Naive B cell (primary cell): ENCODE results near the gene ENTPD8. TPM values are rescaled to one million over a fixed set of nuclear protein-coding genes. Genes with fewer than 3 reads are reported as not detected.
A peak's percentile ranks its signal among the peaks of the same experiment; 100 is the strongest.

Experiments
- ATAC-seq, 2 donors: fragments of 150-1000 bp; cut with Tn5 transposase; 2 replicates each; pipeline ENCODE4 v1.10.0; 2021; ENCODE audit warnings: low read depth in 2 of 2, mild to moderate bottlenecking in 2 of 2, moderate library complexity in 2 of 2
- DNase-seq: peaks from one replicate; pipeline ENCODE4 v3.0.0; 2022
- H3K27ac Mint-ChIP-seq, 6 donors: one replicate each; pipeline ENCODE4 v1.8.0; 2020 to 2022; ENCODE audit warnings: mild to moderate bottlenecking in 6 of 6, mixed read lengths in 6 of 6, moderate library complexity in 5 of 6, inconsistent platforms in 2 of 6
- H3K27me3 Mint-ChIP-seq, 3 donors: one replicate each; pipeline ENCODE4 v1.8.0; 2021 to 2022; ENCODE audit warnings: mixed read lengths in 3 of 3, mild to moderate bottlenecking in 1 of 3
- H3K36me3 Mint-ChIP-seq, 2 donors: one replicate each; pipeline ENCODE4 v1.8.0; 2020 to 2022; ENCODE audit warnings: mixed read lengths in 2 of 2, inconsistent platforms in 1 of 2, mild to moderate bottlenecking in 1 of 2
- H3K4me1 Mint-ChIP-seq, 3 donors: one replicate each; pipeline ENCODE4 v1.8.0; 2020 to 2022; ENCODE audit warnings: mixed read lengths in 3 of 3, inconsistent platforms in 1 of 3, mild to moderate bottlenecking in 1 of 3, moderate library complexity in 1 of 3
- H3K4me3 Mint-ChIP-seq, 8 donors: one replicate each; pipeline ENCODE4 v1.8.0; 2020 to 2022; ENCODE audit warnings: mild to moderate bottlenecking in 8 of 8, mixed read lengths in 8 of 8, moderate library complexity in 8 of 8, inconsistent platforms in 2 of 8
- H3K9me3 Mint-ChIP-seq, 7 donors: one replicate each; pipeline ENCODE4 v1.8.0; 2020 to 2022; ENCODE audit warnings: mixed read lengths in 7 of 7, mild to moderate bottlenecking in 5 of 7, inconsistent platforms in 2 of 7, moderate library complexity in 1 of 7
- polyA plus RNA-seq, 6 donors: library from polyadenylated mRNA; unstranded; fragments of 300-500 nt; fragmentation: Illumina TruSeq; gene quantifications; one replicate each; pipeline ENCODE4 v1.2.3, GENCODE V29; 2021; ENCODE audit warnings: low read depth in 6 of 6

The ENTPD8 gene
- polyA plus RNA-seq, 6 donors from 2014 or later = not detected

DNA sequence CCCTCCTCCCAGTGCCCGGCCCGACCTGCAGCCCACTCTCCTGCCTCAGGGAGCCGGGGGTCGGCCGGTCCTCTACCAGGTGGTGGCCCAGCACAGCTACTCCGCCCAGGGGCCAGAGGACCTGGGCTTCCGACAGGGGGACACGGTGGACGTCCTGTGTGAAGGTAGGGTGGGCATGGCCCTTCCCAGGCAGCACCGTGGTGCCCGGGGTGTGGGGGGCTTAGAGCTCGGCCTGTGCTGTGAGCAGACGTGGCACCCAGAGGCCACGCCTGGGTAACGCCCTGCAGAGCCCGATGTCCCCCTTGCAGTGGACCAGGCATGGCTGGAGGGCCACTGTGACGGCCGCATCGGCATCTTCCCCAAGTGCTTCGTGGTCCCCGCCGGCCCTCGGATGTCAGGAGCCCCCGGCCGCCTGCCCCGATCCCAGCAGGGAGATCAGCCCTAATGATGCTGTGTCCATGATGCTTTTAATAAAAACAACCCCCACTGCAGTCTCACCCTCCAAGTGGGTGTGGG lies 7.2 kb downstream of the ENTPD8 start:
- H3K9me3 Mint-ChIP-seq = no peaks in the 10 kb centered on the region
- no peaks in the 10 kb centered on the region for H3K36me3 Mint-ChIP-seq
- no peak for ATAC-seq
- no peak overlapping the region for H3K4me3 Mint-ChIP-seq
- no peak overlapping the region for H3K27ac Mint-ChIP-seq
- H3K27me3 Mint-ChIP-seq = peaks cover 0 to 4% (median 0%) of the 10 kb centered on the region in 3 donors
- H3K4me1 Mint-ChIP-seq = peaks cover 0 to 7% (median 0%) of the 10 kb centered on the region in 3 donors
- no peak for DNase-seq

DNA sequence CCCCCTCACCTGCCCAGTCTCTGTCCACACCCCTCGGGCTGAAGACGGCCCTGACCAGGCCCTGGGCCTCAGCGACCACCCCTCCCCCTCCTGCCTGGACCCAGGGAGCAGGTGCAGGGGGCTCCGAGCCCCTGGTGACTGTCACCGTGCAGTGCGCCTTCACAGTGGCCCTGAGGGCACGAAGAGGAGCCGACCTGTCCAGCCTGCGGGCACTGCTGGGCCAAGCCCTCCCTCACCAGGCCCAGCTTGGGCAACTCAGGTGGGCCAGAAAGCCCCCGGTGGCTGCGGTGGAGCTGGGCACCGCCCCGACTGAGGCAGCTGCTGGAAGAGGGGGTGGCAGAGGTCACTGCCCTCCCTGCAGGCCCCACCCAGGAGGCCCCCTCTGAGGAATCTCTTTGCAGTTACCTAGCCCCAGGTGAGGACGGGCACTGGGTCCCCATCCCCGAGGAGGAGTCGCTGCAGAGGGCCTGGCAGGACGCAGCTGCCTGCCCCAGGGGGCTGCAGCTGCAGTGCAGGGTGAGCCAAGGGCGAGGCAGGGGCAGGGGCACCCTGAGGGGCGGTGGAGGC lies 7.7 kb downstream of the ENTPD8 start:
- DNase-seq (no peak), ATAC-seq (no peak)
- H3K9me3 Mint-ChIP-seq = no peaks in the 10 kb centered on the region
- H3K4me3 Mint-ChIP-seq = no peak overlapping the region
- no peak overlapping the region for H3K27ac Mint-ChIP-seq
- H3K36me3 Mint-ChIP-seq = no peaks in the 10 kb centered on the region
- peaks cover 0 to 4% (median 0%) of the 10 kb centered on the region in 3 donors for H3K27me3 Mint-ChIP-seq
- H3K4me1 Mint-ChIP-seq = peaks cover 2 to 11% (median 3%) of the 10 kb centered on the region in 3 donors

DNA sequence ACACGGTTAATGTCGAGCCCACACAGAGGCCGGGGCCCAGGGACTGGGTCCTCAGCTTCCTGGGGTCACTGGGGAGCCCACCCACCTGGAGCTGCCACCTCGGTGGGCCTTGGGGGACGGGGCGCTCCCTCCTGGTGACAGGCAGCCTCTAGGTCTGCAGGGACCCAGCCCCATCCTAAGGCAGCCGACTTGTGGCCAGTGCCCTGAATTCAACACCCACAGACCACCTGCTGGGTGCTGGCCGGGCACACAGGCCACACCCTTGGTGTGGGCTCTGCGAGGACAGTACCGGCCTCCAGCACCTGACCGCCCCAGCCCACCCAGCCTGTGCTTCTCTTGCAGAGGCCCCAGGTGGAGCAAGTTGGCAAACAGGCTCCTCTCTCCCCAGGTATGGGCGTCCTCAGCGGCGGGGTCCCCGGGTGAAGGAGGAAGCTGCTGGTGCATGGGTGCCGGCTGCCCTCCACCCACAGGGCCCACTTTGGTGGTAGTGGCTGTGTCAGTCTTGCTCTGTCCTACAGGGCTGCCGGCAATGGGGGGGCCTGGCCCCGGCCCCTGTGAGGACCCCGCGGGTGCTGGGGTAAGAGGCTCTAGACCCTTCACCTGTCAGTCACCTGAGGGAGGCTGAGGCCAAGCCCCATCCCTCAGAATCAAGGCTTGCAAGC lies 8.3 kb downstream of the ENTPD8 start:
- no peak overlapping the region for H3K4me3 Mint-ChIP-seq
- peaks cover 2 to 11% (median 3%) of the 10 kb centered on the region in 3 donors for H3K4me1 Mint-ChIP-seq
- no peaks in the 10 kb centered on the region for H3K36me3 Mint-ChIP-seq
- ATAC-seq (no peak), DNase-seq (no peak)
- peak overlapping the region in 1 of 6 donors; percentile 47 for H3K27ac Mint-ChIP-seq
- H3K9me3 Mint-ChIP-seq = no peaks in the 10 kb centered on the region
- H3K27me3 Mint-ChIP-seq = peaks cover 0 to 4% (median 0%) of the 10 kb centered on the region in 3 donors

DNA sequence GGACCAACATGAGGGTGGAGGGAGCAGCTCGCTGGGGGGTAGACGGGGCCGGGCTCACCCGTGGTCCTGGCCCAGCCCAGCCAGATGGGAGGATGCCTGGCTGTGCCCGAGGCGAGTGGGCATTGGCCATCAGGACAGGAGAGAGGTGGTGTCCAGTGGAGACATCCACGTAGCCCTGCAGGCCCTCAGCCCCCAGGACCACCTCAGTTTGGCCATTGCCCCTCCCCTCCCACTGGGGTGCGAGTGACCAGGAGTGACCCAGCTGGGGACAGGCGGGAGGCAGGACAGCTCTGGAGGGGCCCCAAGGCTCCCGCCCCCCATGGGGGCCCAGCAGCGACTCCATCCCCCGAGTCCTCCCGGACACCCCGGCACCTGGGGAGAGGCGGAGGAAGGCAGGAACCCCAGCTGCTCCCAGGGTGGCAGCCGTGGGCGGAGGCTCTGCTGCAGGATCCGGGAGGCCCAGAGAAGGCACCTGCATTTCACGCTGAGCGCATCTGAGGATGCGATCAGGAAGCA lies 9.7 kb downstream of the ENTPD8 start:
- Mint-ChIP-seq H3K4me1 (peaks cover 2 to 11% (median 3%) of the 10 kb centered on the region in 3 donors), H3K27ac (no peak overlapping the region), H3K36me3 (no peaks in the 10 kb centered on the region), H3K9me3 (no peaks in the 10 kb centered on the region), H3K4me3 (no peak overlapping the region), H3K27me3 (peaks cover 0 to 4% (median 0%) of the 10 kb centered on the region in 3 donors)
- ATAC-seq (no peak), DNase-seq (no peak)

DNA sequence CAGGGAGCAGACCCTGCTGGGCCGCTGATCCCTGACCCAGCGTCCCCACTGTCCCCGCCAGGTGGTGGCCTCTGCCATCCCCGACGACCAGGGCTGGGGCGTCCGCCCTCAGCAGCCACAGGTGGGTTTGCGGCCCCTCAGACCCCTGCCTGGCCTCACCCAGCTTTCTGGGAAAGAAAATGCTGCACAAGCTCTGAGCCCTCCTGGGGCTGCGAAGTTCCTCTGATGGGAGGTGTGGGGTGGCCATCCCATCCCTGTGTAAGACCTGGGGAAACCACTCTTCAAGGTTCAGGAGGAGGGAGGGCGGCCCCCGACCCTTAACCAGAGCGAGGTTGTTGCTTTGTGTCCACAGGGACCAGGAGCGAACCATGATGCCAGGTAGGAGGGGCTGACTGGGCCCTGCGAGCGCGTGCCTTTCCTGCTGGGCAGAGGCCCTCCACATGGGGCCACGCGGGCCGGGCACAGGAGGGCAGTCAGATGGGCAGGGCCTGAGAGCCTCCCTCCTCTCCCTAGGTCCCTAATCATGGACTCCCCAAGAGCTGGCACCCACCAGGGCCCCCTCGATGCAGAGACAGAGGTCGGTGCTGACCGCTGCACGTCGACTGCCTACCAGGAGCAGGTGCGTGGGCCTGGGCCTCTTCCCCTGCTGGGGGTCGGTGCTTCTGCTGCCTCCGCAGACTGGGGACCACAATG lies 10.3 kb downstream of the ENTPD8 start:
- Mint-ChIP-seq H3K9me3 (no peaks in the 10 kb centered on the region), H3K4me1 (peaks cover 2 to 11% (median 3%) of the 10 kb centered on the region in 3 donors), H3K27ac (no peak overlapping the region), H3K4me3 (peak overlapping the region in 1 of 8 donors; percentile 35), H3K36me3 (no peaks in the 10 kb centered on the region), H3K27me3 (peaks cover 0 to 4% (median 0%) of the 10 kb centered on the region in 3 donors)
- DNase-seq (no peak), ATAC-seq (no peak)

DNA sequence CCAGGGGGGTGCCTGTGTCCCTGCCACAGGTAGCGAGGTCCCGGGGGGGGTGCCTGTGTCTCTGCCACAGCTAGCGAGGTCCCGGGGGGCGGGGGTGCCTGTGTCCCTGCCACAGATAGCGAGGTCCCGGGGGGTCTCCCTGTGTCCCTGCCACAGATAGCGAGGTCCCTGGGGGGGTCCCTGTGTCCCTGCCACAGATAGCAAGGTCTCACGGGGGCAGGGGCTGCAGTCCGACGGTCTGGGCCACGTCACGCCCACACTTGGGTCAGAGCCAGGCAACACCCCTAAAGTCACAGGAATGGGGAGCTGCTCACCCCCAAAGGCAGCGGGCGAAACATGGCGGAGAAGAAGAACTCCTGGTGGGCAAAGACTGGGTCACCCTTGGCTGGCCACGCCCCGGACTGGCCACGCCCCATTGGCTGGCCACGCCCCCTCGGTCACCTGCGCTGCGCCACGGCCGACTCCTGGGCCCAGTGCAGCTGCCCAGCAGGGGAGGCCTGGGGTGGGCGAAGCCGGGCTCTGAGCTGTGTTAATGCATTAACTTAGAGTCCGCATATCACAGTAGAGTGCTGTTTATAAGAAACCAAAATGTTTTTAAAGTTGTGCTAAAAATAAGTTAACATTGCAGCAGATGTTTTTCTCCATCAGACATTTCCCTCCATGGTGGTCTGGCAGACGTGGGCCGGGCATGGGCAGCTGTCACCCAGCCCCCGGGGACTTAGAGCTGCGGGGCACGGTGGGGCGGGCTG lies 11.0 kb downstream of the ENTPD8 start:
- DNase-seq (peak; percentile 50), ATAC-seq (peak; percentile 64 to 68)
- Mint-ChIP-seq H3K9me3 (no peaks in the 10 kb centered on the region), H3K4me3 (peak overlapping the region in 2 of 8 donors; percentile 39 to 52), H3K27me3 (peaks cover 0 to 4% (median 0%) of the 10 kb centered on the region in 3 donors), H3K36me3 (no peaks in the 10 kb centered on the region), H3K4me1 (peaks cover 2 to 11% (median 3%) of the 10 kb centered on the region in 3 donors), H3K27ac (no peak overlapping the region)

DNA sequence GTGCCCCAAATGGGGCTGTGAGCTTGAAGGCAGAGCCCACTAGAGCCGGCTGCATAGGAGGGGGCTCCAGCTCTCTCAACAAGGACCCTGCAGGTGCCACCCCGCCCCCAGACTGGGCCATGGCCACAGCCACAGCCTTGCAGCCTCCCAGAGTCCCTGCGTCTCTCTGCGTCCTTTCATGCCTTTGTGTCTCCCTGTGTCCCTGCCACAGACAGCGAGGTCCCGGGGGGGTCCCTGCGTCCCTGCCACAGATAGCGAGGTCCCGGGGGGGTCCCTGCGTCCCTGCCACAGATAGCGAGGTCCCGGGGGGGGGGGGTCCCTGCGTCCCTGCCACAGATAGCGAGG lies 11.6 kb downstream of the ENTPD8 start:
- Mint-ChIP-seq H3K4me1 (peaks cover 8 to 14% (median 9%) of the 10 kb centered on the region in 3 donors), H3K4me3 (peak overlapping the region in 4 of 8 donors; percentile 23 to 50 (median 44)), H3K9me3 (no peaks in the 10 kb centered on the region), H3K27me3 (peaks cover 0 to 4% (median 0%) of the 10 kb centered on the region in 3 donors), H3K36me3 (no peaks in the 10 kb centered on the region), H3K27ac (no peak overlapping the region)
- no peak for DNase-seq
- peak; percentile 11 to 17 for ATAC-seq

DNA sequence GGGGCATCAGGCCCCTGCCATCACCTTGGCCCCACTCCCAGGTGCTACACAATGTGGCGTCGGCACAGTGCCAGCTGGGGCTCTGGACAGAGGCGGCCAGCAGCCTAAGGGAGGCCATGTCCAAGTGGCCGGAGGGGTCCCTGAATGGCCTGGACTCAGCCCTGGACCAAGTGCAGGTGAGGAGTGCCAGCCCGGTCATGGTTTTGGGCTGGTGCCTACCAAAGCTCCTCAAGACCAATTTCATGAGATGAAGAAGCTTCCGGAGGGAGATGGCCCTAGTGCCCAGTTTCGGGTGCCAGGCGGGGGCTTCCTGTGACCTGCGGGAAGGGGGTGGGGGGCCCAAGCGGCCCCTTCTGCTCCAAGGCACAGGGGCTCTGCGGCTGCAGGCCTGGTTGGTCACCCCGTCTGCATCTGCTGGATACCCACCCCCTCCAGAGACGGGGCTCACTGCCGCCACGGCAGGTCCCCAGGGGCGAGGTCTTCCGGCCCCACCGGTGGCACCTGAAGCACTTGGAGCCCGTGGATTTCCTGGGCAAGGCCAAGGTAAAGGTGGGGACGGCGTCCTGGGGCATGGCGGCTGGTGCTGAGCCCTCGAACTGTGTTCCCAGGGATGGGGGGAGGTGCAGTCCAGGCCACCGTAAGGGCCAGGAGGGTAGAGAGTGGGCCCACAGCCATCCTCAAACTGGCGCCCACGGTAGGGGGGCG lies 12.2 kb downstream of the ENTPD8 start:
- ATAC-seq (peak; percentile 28 to 29), DNase-seq (no peak)
- Mint-ChIP-seq H3K27ac (peak overlapping the region in 1 of 6 donors; percentile 65), H3K36me3 (no peaks in the 10 kb centered on the region), H3K27me3 (peaks cover 0 to 4% (median 0%) of the 10 kb centered on the region in 3 donors), H3K4me3 (peak overlapping the region in 4 of 8 donors; percentile 15 to 70 (median 40)), H3K4me1 (peaks cover 9 to 19% (median 12%) of the 10 kb centered on the region in 3 donors), H3K9me3 (no peaks in the 10 kb centered on the region)

DNA sequence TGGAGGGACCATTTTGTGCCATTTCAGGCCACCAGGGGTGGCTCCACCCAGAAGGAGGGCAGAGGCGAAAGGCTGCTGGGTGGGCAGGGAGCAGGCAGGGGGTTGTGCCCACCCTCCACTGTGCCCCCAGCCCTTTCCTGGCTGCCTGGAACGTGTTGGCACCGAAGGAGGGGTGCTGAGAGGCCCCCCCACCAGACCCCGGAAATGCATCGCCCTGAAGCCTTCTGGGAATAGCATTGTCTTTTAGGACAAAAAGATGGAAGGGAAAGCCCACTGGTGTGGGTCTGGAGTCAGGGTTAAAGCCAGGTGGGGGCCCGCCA lies 12.9 kb downstream of the ENTPD8 start:
- Mint-ChIP-seq H3K36me3 (no peaks in the 10 kb centered on the region), H3K9me3 (no peaks in the 10 kb centered on the region), H3K27ac (no peak overlapping the region), H3K27me3 (peaks cover 0 to 4% (median 0%) of the 10 kb centered on the region in 3 donors), H3K4me3 (peak overlapping the region in 1 of 8 donors; percentile 26), H3K4me1 (peaks cover 9 to 19% (median 12%) of the 10 kb centered on the region in 3 donors)
- ATAC-seq (no peak), DNase-seq (no peak)

DNA sequence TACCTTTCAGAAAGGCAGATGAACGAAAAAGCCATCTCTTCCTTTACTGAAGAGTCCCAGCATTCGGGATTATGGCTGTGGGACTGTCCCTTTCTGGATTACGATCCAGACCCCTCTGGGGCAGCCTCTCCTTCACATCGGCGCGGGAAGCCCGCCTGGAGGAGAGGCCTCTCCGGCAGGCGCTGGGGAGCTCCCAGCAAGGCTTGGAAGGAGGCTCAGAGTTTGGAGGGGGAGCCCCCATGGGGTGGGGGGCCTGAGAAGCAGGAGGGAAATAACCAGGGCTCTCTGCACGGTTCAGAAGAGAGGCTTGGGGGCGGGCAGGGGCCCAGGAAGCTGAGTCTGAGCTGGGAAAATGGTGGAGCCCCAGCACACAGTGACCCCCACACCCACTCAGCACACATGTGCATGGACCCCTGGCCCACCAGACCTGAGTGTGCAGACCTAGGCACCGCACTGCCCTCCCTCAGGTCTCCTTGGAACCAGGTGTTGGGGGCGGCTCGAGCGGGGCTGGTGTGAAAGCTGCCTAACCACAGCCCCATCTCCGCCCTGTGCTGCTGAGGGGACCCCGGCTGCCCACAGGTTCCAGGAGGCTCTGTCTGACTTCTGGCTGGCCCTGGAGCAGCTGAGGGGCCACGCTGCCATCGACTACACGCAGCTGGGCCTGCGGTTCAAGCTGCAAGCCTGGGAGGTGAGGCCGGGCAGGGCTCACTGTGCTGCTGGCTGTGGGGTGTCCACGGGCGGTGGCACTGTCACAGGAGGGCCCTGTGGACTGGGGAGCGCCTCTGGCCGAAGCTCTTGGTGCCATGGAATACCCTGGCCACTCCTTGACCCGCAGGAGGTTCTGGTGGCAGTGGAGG lies 13.5 kb downstream of the ENTPD8 start:
- Mint-ChIP-seq H3K4me3 (peak overlapping the region in 2 of 8 donors; percentile 21 to 26), H3K27ac (no peak overlapping the region), H3K27me3 (peaks cover 0 to 4% (median 0%) of the 10 kb centered on the region in 3 donors), H3K36me3 (no peaks in the 10 kb centered on the region), H3K4me1 (peaks cover 9 to 19% (median 12%) of the 10 kb centered on the region in 3 donors), H3K9me3 (no peaks in the 10 kb centered on the region)
- ATAC-seq = no peak
- DNase-seq = no peak

DNA sequence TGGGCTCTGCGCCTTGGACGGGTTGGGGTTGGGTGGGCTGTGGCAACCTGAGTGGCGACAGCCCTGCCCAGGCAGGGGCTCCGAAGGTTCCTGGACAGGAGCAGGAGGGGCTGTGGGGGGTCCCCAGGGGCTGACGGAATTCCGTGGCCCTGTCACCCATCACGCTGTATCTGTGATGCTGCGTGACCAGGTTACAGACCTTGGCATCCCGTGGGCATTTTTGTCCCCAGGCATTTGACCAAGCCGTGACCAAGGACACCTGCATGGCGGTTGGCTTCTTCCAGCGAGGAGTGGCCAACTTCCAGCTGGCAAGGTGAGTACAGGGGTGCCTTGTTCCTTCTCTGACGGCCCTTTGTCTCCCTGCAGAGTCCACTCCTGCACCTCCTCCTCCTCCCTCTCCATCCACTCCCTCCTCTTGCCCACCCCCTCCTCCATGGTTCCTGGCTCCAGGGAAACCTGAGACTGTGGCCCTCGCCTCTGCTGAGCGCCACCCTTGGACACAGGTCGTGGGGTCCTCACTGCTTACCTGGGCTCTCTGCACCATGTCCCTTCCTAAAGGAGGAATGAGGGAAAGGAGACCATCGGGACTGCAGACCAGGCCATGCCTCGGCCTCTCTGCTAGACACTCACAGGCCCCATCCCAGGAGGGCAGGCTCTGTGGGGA lies 15.0 kb downstream of the ENTPD8 start:
- Mint-ChIP-seq H3K27me3 (peaks cover 0 to 3% (median 0%) of the 10 kb centered on the region in 3 donors), H3K27ac (peak overlapping the region in 2 of 6 donors; percentile 20 to 38), H3K4me1 (peaks cover 12 to 23% (median 19%) of the 10 kb centered on the region in 3 donors), H3K36me3 (no peaks in the 10 kb centered on the region), H3K4me3 (peak overlapping the region in 1 of 8 donors; percentile 12), H3K9me3 (no peaks in the 10 kb centered on the region)
- DNase-seq = no peak
- no peak for ATAC-seq
